GM12878 (cell line): Measurements from ENCODE around the gene TRDMT1.

Experiments
- EZH2 ChIP-seq: IDR thresholded peaks from 2 replicates; pipeline ENCODE4 v1.6.1; 2012; ENCODE audit warnings: low read depth, mild to moderate bottlenecking, control low read depth, inconsistent platforms, low read length, borderline replicate concordance; ENCODE audit not compliant: control insufficient read depth
- HDAC2 ChIP-seq: fragments of 200-600 bp; sonication (generic); IDR thresholded peaks from 2 replicates; pipeline ENCODE4 v1.6.1; 2017
- KDM1A ChIP-seq: fragments of 200-600 bp; sonication (generic); IDR thresholded peaks from 2 replicates; pipeline ENCODE4 v1.6.1; 2016; ENCODE audit warnings: borderline replicate concordance
- POLR2A ChIP-seq: IDR thresholded peaks from 2 replicates; pipeline ENCODE4 v1.6.1; 2011; ENCODE audit warnings: low read depth, mild to moderate bottlenecking, low read length
- POLR2AphosphoS2 ChIP-seq: IDR thresholded peaks from 2 replicates; pipeline ENCODE4 v1.6.1; 2011; ENCODE audit warnings: low read depth, mild to moderate bottlenecking, low read length, improper control_type of control experiment, moderate library complexity
- TF ChIP-seq, protein P1 (sequence below), 3 experiments: IDR thresholded peaks in 2 of 3; conservative IDR thresholded peaks in 1 of 3; 2 replicates each; pipeline ENCODE4 v1.5.1; 2011; ENCODE audit warnings: low read depth in 3 of 3, low read length in 3 of 3, mild to moderate bottlenecking in 3 of 3, control low read depth in 2 of 3, moderate library complexity in 2 of 3, inconsistent platforms in 1 of 3, mixed read lengths in 1 of 3; ENCODE audit not compliant: control insufficient read depth in 2 of 3, insufficient read depth in 1 of 3; ENCODE audit errors: extremely low read depth in 1 of 3
- TF ChIP-seq, protein P2 (sequence below): IDR thresholded peaks from 2 replicates; pipeline ENCODE4 v1.6.1; 2012; ENCODE audit warnings: low read depth, low read length, improper control_type of control experiment
- TF ChIP-seq, protein P3 (sequence below): fragments of 450-650 bp; IDR thresholded peaks from 2 replicates; pipeline ENCODE4 v1.6.1; 2017; ENCODE audit warnings: mild to moderate bottlenecking, moderate library complexity

DNA sequence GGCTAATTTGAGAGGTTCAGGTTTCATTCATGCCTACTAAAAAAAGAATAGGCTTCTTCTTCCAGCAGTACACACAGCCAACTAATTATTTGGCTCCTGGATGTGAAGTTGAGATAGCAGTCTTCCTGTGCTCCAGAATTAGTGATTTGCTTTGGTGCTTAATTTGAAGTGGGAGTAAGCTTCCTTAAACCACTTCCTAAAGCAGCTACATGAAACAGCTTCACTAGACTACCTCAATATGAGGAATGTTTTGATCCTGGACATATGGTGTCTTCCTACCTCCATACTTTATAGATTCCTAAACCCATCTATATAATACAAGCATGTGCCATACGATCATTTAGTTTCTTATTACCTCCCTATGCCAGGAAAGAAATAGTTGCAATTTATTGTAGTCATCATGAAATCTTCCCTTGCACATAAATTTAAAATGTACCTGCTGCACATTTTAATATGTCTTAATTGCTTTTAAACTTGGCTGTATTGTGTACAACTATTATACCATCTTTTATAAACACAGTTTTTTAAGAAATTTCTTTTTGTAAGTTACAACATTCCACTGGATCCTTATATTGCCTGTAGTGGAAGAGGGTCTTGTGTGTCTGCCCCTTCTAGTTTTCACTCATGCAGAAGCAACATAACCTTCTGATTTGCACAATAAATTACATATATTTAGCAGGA is 35.1 kb upstream of the TRDMT1 start:
- TF ChIP-seq EZH2: no peak
- no peak for TF ChIP-seq HDAC2
- TF ChIP-seq, protein P1, sequence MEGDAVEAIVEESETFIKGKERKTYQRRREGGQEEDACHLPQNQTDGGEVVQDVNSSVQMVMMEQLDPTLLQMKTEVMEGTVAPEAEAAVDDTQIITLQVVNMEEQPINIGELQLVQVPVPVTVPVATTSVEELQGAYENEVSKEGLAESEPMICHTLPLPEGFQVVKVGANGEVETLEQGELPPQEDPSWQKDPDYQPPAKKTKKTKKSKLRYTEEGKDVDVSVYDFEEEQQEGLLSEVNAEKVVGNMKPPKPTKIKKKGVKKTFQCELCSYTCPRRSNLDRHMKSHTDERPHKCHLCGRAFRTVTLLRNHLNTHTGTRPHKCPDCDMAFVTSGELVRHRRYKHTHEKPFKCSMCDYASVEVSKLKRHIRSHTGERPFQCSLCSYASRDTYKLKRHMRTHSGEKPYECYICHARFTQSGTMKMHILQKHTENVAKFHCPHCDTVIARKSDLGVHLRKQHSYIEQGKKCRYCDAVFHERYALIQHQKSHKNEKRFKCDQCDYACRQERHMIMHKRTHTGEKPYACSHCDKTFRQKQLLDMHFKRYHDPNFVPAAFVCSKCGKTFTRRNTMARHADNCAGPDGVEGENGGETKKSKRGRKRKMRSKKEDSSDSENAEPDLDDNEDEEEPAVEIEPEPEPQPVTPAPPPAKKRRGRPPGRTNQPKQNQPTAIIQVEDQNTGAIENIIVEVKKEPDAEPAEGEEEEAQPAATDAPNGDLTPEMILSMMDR (IDR thresholded peaks at IDR 0.05 in 2 of 3, conservative IDR thresholded peaks at IDR 0.05 in 1 of 3; ENCODE audit: control insufficient read depth in 2 of 3, extremely low read depth in 1 of 3, insufficient read depth in 1 of 3, low read depth in 3 of 3, low read length in 3 of 3): no peak
- TF ChIP-seq, protein P2, sequence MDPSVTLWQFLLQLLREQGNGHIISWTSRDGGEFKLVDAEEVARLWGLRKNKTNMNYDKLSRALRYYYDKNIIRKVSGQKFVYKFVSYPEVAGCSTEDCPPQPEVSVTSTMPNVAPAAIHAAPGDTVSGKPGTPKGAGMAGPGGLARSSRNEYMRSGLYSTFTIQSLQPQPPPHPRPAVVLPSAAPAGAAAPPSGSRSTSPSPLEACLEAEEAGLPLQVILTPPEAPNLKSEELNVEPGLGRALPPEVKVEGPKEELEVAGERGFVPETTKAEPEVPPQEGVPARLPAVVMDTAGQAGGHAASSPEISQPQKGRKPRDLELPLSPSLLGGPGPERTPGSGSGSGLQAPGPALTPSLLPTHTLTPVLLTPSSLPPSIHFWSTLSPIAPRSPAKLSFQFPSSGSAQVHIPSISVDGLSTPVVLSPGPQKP: no peak
- TF ChIP-seq, protein P3, sequence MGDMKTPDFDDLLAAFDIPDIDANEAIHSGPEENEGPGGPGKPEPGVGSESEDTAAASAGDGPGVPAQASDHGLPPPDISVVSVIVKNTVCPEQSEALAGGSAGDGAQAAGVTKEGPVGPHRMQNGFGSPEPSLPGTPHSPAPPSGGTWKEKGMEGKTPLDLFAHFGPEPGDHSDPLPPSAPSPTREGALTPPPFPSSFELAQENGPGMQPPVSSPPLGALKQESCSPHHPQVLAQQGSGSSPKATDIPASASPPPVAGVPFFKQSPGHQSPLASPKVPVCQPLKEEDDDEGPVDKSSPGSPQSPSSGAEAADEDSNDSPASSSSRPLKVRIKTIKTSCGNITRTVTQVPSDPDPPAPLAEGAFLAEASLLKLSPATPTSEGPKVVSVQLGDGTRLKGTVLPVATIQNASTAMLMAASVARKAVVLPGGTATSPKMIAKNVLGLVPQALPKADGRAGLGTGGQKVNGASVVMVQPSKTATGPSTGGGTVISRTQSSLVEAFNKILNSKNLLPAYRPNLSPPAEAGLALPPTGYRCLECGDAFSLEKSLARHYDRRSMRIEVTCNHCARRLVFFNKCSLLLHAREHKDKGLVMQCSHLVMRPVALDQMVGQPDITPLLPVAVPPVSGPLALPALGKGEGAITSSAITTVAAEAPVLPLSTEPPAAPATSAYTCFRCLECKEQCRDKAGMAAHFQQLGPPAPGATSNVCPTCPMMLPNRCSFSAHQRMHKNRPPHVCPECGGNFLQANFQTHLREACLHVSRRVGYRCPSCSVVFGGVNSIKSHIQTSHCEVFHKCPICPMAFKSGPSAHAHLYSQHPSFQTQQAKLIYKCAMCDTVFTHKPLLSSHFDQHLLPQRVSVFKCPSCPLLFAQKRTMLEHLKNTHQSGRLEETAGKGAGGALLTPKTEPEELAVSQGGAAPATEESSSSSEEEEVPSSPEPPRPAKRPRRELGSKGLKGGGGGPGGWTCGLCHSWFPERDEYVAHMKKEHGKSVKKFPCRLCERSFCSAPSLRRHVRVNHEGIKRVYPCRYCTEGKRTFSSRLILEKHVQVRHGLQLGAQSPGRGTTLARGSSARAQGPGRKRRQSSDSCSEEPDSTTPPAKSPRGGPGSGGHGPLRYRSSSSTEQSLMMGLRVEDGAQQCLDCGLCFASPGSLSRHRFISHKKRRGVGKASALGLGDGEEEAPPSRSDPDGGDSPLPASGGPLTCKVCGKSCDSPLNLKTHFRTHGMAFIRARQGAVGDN: no peak
- TF ChIP-seq KDM1A: no peak
- no peak for TF ChIP-seq POLR2AphosphoS2
- TF ChIP-seq POLR2A: no peak
